ENCODE measurements around the gene ZC3H12C. TPM values are rescaled to one million over a fixed set of nuclear protein-coding genes. Genes with fewer than 3 reads are reported as not detected.

Gene ZC3H12C
- total and polyA plus RNA-seq, 3 donors from 2014 or later = 6.8 to 17.0 (median 16.9) TPM

GRCh38 chr11:110148775-110149744 lies 55.9 kb downstream of the ZC3H12C start:
- Histone ChIP-seq H3K27ac (no peak overlapping the region), H3K27me3 (no peaks in the 10 kb centered on the region), H3K36me3 (ENCODE audit: low read depth, missing control alignments) (no peaks in the 10 kb centered on the region), H3K4me1 (no peaks in the 10 kb centered on the region), H3K9me3 (no peaks in the 10 kb centered on the region), H3K4me3 (no peak overlapping the region)
- intact Hi-C loops (cut with DNase I; ENCODE audit: low total_unique reads) = no loop called here
- TF ChIP-seq POLR2A (IDR thresholded peaks at IDR 0.05) (no peak), CTCF (IDR thresholded peaks at IDR 0.05) (no peak)
- no peak for DNase-seq
- 72 to 73% methylated on average over 9 of the region's 9 CpGs for WGBS, 2 donors

- H3K4me1 ChIP-seq = no peaks in the 10 kb centered on the region
- H3K9me3 ChIP-seq = no peaks in the 10 kb centered on the region
- TF ChIP-seq CTCF (IDR thresholded peaks at IDR 0.05) (no peak), POLR2A (IDR thresholded peaks at IDR 0.05) (no peak)
- intact Hi-C loops (cut with DNase I; ENCODE audit: low total_unique reads) = no loop called here
- H3K27ac ChIP-seq = no peak overlapping the region
- H3K4me3 ChIP-seq = no peak overlapping the region
- H3K27me3 ChIP-seq = no peaks in the 10 kb centered on the region
- DNase-seq = no peak
- WGBS, 2 donors = 71 to 79% methylated on average over 1 of the region's 1 CpG
- H3K36me3 ChIP-seq (ENCODE audit: low read depth, missing control alignments) = no peaks in the 10 kb centered on the region
These were observed 59.0 kb downstream of the ZC3H12C start for GRCh38 chr11:110152199-110152598.

- Histone ChIP-seq H3K4me1 (no peaks in the 10 kb centered on the region), H3K27ac (no peak overlapping the region), H3K4me3 (no peak overlapping the region), H3K36me3 (ENCODE audit: low read depth, missing control alignments) (no peaks in the 10 kb centered on the region), H3K9me3 (no peaks in the 10 kb centered on the region), H3K27me3 (no peaks in the 10 kb centered on the region)
- no peak for TF ChIP-seq POLR2A (IDR thresholded peaks at IDR 0.05)
- TF ChIP-seq CTCF (IDR thresholded peaks at IDR 0.05) = no peak
- intact Hi-C loops (cut with DNase I; ENCODE audit: low total_unique reads) = no loop called here
- DNase-seq = no peak
These were observed 60.3 kb downstream of the ZC3H12C start for GRCh38 chr11:110153474-110153873.

GRCh38 chr11:110156503-110156902 lies 63.3 kb downstream of the ZC3H12C start:
- no peak overlapping the region for H3K27ac ChIP-seq
- no peak overlapping the region for H3K4me3 ChIP-seq
- H3K4me1 ChIP-seq = no peaks in the 10 kb centered on the region
- no peak for TF ChIP-seq CTCF (IDR thresholded peaks at IDR 0.05)
- TF ChIP-seq POLR2A (IDR thresholded peaks at IDR 0.05) = no peak
- 82 to 93% methylated on average over 4 of the region's 4 CpGs for WGBS, 2 donors
- H3K36me3 ChIP-seq (ENCODE audit: low read depth, missing control alignments) = no peaks in the 10 kb centered on the region
- no peaks in the 10 kb centered on the region for H3K9me3 ChIP-seq
- no peak for DNase-seq
- intact Hi-C loops (cut with DNase I; ENCODE audit: low total_unique reads) = no loop called here
- H3K27me3 ChIP-seq = no peaks in the 10 kb centered on the region
